HL-60 (cell line): ENCODE data around the gene MAPK11.

ENCODE experiments used
- CTCF ChIP-seq: IDR thresholded peaks from one replicate; pipeline ENCODE4 v1.5.1; 2011; ENCODE audit warnings: low read length, control low read depth, inconsistent platforms; ENCODE audit not compliant: insufficient read depth
- GABPA ChIP-seq: IDR thresholded peaks from 2 replicates; pipeline ENCODE4 v1.6.1; 2012; ENCODE audit warnings: low read depth
- POLR2AphosphoS5 ChIP-seq: IDR thresholded peaks from 2 replicates; pipeline ENCODE4 v1.6.1; 2012; ENCODE audit warnings: low read depth
- REST ChIP-seq: IDR thresholded peaks from 2 replicates; pipeline ENCODE4 v1.6.1; 2012; ENCODE audit warnings: low read depth; ENCODE audit not compliant: insufficient replicate concordance

DNA sequence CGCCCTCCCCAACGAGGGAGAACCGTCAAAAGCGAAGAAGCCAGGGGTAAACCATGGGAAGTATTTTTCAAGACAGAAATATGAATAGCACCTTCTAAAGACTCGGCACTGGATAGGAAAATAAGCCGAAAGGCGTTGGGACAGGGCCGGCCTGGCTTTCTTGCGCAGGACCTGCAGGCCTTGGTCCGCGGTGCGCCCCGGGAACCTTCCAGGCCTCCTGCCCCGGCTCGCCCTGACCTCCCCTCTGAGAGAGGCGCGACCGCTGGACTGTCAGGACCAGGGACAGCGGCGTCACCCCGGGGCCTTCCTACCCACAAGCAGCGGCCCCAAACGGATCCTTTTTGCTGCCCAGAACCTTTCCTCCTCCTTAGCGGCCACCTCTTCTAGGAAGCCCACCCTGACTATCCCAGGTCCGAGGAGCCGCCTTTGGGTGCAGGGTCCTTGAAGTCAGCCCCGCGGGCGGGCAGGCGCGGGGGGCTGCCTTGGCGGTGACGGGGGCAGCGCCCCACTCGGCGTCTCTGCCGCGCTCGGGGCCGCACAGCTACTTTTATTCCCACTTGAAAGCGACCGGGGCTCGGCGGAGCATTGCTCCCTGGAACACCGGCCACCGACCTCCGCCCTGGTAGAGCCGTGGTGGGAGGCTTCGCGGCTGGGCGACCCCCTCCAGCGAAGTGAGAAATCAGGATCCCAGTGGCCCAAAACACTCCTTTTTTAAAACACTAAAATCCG lies 650 bp upstream of the MAPK11 start:
- TF ChIP-seq CTCF (no peak), GABPA (no peak), POLR2AphosphoS5 (no peak), REST (peak; percentile 99)
